Measurements from ENCODE around the gene WFIKKN2. TPM values are rescaled to one million over a fixed set of nuclear protein-coding genes. Genes with fewer than 3 reads are reported as not detected.
"Not testable (repeated sequence)": the region's sequence is repeated elsewhere in the genome, so short reads cannot be mapped to it uniquely, and the experiment has no call there.

The WFIKKN2 gene
- total RNA-seq, 2 donors from 2014 or later: 0.14 TPM; not detected in 1

GRCh38 chr17:50799582-50799981 lies 35.8 kb upstream of the WFIKKN2 start:
- H3K27me3 ChIP-seq (replicated peaks; ENCODE audit: insufficient read depth): no peaks in the 10 kb centered on the region
- no peaks in the 10 kb centered on the region for H3K9me3 ChIP-seq
- ATAC-seq (ENCODE audit: insufficient number of reproducible peaks, low FRiP score, low read depth) (no peak), DNase-seq (ENCODE audit: low spot score) (no peak)
- H3K27ac ChIP-seq: no peak overlapping the region
- H3K4me3 ChIP-seq: no peak overlapping the region
- H3K36me3 ChIP-seq: no peaks in the 10 kb centered on the region
- no peak for TF ChIP-seq CTCF (IDR thresholded peaks at IDR 0.05)
- H3K4me1 ChIP-seq (ENCODE audit: control insufficient read depth in 1 of 2, low read depth in 2 of 2): no peaks in the 10 kb centered on the region

- Histone ChIP-seq H3K4me1 (ENCODE audit: control insufficient read depth in 1 of 2, low read depth in 2 of 2) (no peaks in the 10 kb centered on the region), H3K4me3 (no peak overlapping the region), H3K9me3 (no peaks in the 10 kb centered on the region), H3K27ac (no peak overlapping the region), H3K36me3 (no peaks in the 10 kb centered on the region), H3K27me3 (replicated peaks; ENCODE audit: insufficient read depth) (no peaks in the 10 kb centered on the region)
- no peak for TF ChIP-seq CTCF (IDR thresholded peaks at IDR 0.05)
- ATAC-seq (ENCODE audit: insufficient number of reproducible peaks, low FRiP score, low read depth): no peak
- DNase-seq (ENCODE audit: low spot score): no peak
Observed at GRCh38 chr17:50800196-50800700, 35.1 kb upstream of the WFIKKN2 start.

GRCh38 chr17:50802609-50803571 lies 32.5 kb upstream of the WFIKKN2 start:
- Histone ChIP-seq H3K4me1 (ENCODE audit: control insufficient read depth in 1 of 2, low read depth in 2 of 2) (peaks cover 0 to 7% of the 10 kb centered on the region in 2 donors), H3K27me3 (replicated peaks; ENCODE audit: insufficient read depth) (no peaks in the 10 kb centered on the region), H3K9me3 (no peaks in the 10 kb centered on the region), H3K4me3 (no peak overlapping the region), H3K27ac (no peak overlapping the region), H3K36me3 (no peaks in the 10 kb centered on the region)
- no peak for TF ChIP-seq CTCF (IDR thresholded peaks at IDR 0.05)
- ATAC-seq (ENCODE audit: insufficient number of reproducible peaks, low FRiP score, low read depth): no peak
- DNase-seq (ENCODE audit: low spot score): no peak

GRCh38 chr17:50803676-50804075 lies 31.7 kb upstream of the WFIKKN2 start:
- H3K27ac ChIP-seq: no peak overlapping the region
- DNase-seq (ENCODE audit: low spot score) (no peak), ATAC-seq (ENCODE audit: insufficient number of reproducible peaks, low FRiP score, low read depth) (no peak)
- no peaks in the 10 kb centered on the region for H3K27me3 ChIP-seq (replicated peaks; ENCODE audit: insufficient read depth)
- peaks cover 0 to 7% of the 10 kb centered on the region in 2 donors for H3K4me1 ChIP-seq (ENCODE audit: control insufficient read depth in 1 of 2, low read depth in 2 of 2)
- H3K36me3 ChIP-seq: no peaks in the 10 kb centered on the region
- no peaks in the 10 kb centered on the region for H3K9me3 ChIP-seq
- no peak for TF ChIP-seq CTCF (IDR thresholded peaks at IDR 0.05)
- no peak overlapping the region for H3K4me3 ChIP-seq

- H3K4me3 ChIP-seq; H3K4me1 ChIP-seq (ENCODE audit: control insufficient read depth in 1 of 2, low read depth in 2 of 2); H3K27ac ChIP-seq; H3K9me3 ChIP-seq; DNase-seq (ENCODE audit: low spot score); H3K36me3 ChIP-seq; ATAC-seq (ENCODE audit: insufficient number of reproducible peaks, low FRiP score, low read depth); H3K27me3 ChIP-seq (replicated peaks; ENCODE audit: insufficient read depth): not testable (repeated sequence)
Observed at GRCh38 chr17:50804749-50805475, 30.5 kb upstream of the WFIKKN2 start.

All from thoracic aorta (tissue), 2 donors.